ENCODE data around the gene KDM5D. TPM values are rescaled to one million over a fixed set of nuclear protein-coding genes. Genes with fewer than 3 reads are reported as not detected.

The KDM5D gene
- total RNA-seq, 1 experiment from 2014 or later, result 0.13 TPM

DNA sequence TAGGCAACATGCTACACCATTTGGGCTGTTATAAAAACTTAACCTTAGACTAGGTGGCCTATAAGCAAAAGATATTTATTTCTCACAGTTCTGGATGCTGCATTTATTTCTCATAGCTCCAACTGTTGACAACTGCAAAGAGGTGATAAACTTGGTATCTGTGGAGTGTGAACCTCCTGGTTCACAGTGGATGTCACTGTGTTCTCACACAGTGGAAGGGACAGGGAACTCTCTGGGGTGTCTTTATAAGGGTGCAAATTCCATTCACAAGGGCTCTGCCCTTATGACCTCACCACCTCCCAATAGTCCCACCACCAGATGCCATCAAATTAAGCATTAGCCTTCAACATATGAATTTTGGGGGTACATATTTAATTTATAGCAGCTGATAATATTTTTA, 46.0 kb downstream of the KDM5D start:
- Histone ChIP-seq H3K27me3 (ENCODE audit: control insufficient read depth, insufficient read depth, low read length) (no peaks in the 10 kb centered on the region), H3K9me3 (ENCODE audit: control insufficient read depth, insufficient read depth, low read depth, low read length) (no peaks in the 10 kb centered on the region), H3K4me3 (ENCODE audit: low read depth in 2 of 2, low read length in 2 of 2) (no peak overlapping the region), H3K27ac (ENCODE audit: low read length) (no peak overlapping the region), H3K36me3 (ENCODE audit: control insufficient read depth, insufficient read depth, low read length) (no peaks in the 10 kb centered on the region), H3K4me1 (ENCODE audit: control insufficient read depth, insufficient read depth, low read length) (no peaks in the 10 kb centered on the region)
- POLR2A ChIA-PET, result no interaction called here
- TF ChIP-seq TCF7L2 (IDR thresholded peaks at IDR 0.05; ENCODE audit: low read depth, low read length), result no peak
- TF ChIP-seq, protein P1, sequence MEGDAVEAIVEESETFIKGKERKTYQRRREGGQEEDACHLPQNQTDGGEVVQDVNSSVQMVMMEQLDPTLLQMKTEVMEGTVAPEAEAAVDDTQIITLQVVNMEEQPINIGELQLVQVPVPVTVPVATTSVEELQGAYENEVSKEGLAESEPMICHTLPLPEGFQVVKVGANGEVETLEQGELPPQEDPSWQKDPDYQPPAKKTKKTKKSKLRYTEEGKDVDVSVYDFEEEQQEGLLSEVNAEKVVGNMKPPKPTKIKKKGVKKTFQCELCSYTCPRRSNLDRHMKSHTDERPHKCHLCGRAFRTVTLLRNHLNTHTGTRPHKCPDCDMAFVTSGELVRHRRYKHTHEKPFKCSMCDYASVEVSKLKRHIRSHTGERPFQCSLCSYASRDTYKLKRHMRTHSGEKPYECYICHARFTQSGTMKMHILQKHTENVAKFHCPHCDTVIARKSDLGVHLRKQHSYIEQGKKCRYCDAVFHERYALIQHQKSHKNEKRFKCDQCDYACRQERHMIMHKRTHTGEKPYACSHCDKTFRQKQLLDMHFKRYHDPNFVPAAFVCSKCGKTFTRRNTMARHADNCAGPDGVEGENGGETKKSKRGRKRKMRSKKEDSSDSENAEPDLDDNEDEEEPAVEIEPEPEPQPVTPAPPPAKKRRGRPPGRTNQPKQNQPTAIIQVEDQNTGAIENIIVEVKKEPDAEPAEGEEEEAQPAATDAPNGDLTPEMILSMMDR (IDR thresholded peaks at IDR 0.05), result no peak
- TF ChIP-seq POLR2AphosphoS5 (IDR thresholded peaks at IDR 0.05; ENCODE audit: low read depth, low read length), result no peak
- TF ChIP-seq, protein P2, sequence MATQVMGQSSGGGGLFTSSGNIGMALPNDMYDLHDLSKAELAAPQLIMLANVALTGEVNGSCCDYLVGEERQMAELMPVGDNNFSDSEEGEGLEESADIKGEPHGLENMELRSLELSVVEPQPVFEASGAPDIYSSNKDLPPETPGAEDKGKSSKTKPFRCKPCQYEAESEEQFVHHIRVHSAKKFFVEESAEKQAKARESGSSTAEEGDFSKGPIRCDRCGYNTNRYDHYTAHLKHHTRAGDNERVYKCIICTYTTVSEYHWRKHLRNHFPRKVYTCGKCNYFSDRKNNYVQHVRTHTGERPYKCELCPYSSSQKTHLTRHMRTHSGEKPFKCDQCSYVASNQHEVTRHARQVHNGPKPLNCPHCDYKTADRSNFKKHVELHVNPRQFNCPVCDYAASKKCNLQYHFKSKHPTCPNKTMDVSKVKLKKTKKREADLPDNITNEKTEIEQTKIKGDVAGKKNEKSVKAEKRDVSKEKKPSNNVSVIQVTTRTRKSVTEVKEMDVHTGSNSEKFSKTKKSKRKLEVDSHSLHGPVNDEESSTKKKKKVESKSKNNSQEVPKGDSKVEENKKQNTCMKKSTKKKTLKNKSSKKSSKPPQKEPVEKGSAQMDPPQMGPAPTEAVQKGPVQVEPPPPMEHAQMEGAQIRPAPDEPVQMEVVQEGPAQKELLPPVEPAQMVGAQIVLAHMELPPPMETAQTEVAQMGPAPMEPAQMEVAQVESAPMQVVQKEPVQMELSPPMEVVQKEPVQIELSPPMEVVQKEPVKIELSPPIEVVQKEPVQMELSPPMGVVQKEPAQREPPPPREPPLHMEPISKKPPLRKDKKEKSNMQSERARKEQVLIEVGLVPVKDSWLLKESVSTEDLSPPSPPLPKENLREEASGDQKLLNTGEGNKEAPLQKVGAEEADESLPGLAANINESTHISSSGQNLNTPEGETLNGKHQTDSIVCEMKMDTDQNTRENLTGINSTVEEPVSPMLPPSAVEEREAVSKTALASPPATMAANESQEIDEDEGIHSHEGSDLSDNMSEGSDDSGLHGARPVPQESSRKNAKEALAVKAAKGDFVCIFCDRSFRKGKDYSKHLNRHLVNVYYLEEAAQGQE (IDR thresholded peaks at IDR 0.05; ENCODE audit: insufficient read depth in 1 of 2, low read depth in 2 of 2, low read length in 1 of 2), result no peak
- no peak for TF ChIP-seq SIN3A (IDR thresholded peaks at IDR 0.05; ENCODE audit: borderline replicate concordance, insufficient read depth, low read depth, low read length)
- intact Hi-C loops (cut with micrococcal nuclease; ENCODE audit: unreplicated experiment) (no loop called here), in situ Hi-C loops (cut with HindIII; ENCODE audit: low pct_unique_long_range_greater_than_20kb, low sequenced_read_pairs) (no loop called here)
- no peak for DNase-seq (ENCODE audit: low read depth, low spot score)
- no TSS peak for BruUV-seq (replicated peaks)
- ATAC-seq, result no peak
- CTCF ChIA-PET, result no interaction called here

DNA sequence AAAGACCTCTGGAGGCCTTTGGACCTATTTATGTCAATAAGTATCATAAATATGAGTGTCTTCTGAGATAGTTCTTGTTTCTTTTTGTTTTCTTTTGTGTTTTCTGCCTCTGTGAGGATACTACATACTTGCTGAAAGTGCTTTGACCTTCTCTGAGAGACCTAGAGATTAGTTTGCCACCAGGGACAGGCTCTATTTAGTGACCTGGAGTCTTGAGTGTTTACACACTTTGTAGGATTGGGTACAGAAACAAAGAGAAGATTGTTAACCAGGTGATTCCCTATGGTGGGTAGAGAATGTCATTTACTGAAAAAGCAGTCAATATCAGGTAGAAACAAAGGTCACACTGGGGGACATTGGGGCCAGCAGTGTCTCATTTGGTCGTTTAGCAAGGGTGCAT, 63.7 kb downstream of the KDM5D start:
- Histone ChIP-seq H3K4me1 (ENCODE audit: control insufficient read depth, insufficient read depth, low read length) (no peaks in the 10 kb centered on the region), H3K4me3 (ENCODE audit: low read depth in 2 of 2, low read length in 2 of 2) (no peak overlapping the region), H3K9me3 (ENCODE audit: control insufficient read depth, insufficient read depth, low read depth, low read length) (no peaks in the 10 kb centered on the region), H3K27ac (ENCODE audit: low read length) (no peak overlapping the region), H3K27me3 (ENCODE audit: control insufficient read depth, insufficient read depth, low read length) (no peaks in the 10 kb centered on the region), H3K36me3 (ENCODE audit: control insufficient read depth, insufficient read depth, low read length) (no peaks in the 10 kb centered on the region)
- intact Hi-C loops (cut with micrococcal nuclease; ENCODE audit: unreplicated experiment) (no loop called here), in situ Hi-C loops (cut with HindIII; ENCODE audit: low pct_unique_long_range_greater_than_20kb, low sequenced_read_pairs) (no loop called here)
- ChIA-PET POLR2A (no interaction called here), CTCF (no interaction called here)
- DNase-seq (ENCODE audit: low read depth, low spot score) (no peak), ATAC-seq (no peak)
- TF ChIP-seq TCF7L2 (IDR thresholded peaks at IDR 0.05; ENCODE audit: low read depth, low read length) (no peak), SIN3A (IDR thresholded peaks at IDR 0.05; ENCODE audit: borderline replicate concordance, insufficient read depth, low read depth, low read length) (no peak), POLR2AphosphoS5 (IDR thresholded peaks at IDR 0.05; ENCODE audit: low read depth, low read length) (no peak)
- TF ChIP-seq, protein P1 (IDR thresholded peaks at IDR 0.05), result no peak
- TF ChIP-seq, protein P2 (IDR thresholded peaks at IDR 0.05; ENCODE audit: insufficient read depth in 1 of 2, low read depth in 2 of 2, low read length in 1 of 2), result no peak
- BruUV-seq (replicated peaks), result no TSS peak

Measured in Panc1 (cell line).